Uterus (tissue), 2 donors: ENCODE results near the gene IQSEC1.

Experiments used
- CTCF ChIP-seq, 4 experiments: fragments of 200-600 bp in 2 of 4; fragments of 450-650 bp in 2 of 4; sonication (generic) in 2 of 4; IDR thresholded peaks; one replicate each; pipeline ENCODE4 v1.5.1; 2016 to 2019; ENCODE audit warnings: antibody characterized with exemption in 4 of 4, mild to moderate bottlenecking in 2 of 4, moderate library complexity in 1 of 4
- POLR2A ChIP-seq, 2 donors: fragments of 450-650 bp; IDR thresholded peaks; one replicate each; pipeline ENCODE4 v1.6.1; 2016; ENCODE audit warnings: antibody characterized with exemption in 2 of 2, mild to moderate bottlenecking in 1 of 2, moderate library complexity in 1 of 2

GRCh38 chr3:12959838-12960378 lies 113.3 kb downstream of the IQSEC1 start:
- TF ChIP-seq CTCF (IDR thresholded peaks at IDR 0.05) (no peak), POLR2A (IDR thresholded peaks at IDR 0.05) (no peak)
